HT1080 (cell line): ENCODE results near the gene FOXRED1. TPM values are rescaled to one million over a fixed set of nuclear protein-coding genes. Genes with fewer than 3 reads are reported as not detected.
"Not testable (repeated sequence)": the region's sequence is repeated elsewhere in the genome, so short reads cannot be mapped to it uniquely, and the experiment has no call there.

ENCODE experiments used
- DNase-seq: peaks from one replicate; pipeline ENCODE4 v3.0.0-alpha.2; 2015; ENCODE audit warnings: low read depth
- polyA plus RNA-seq, 2 experiments: library from polyadenylated mRNA; depleted of rRNA; stranded (reverse); fragments of >200 nt; gene quantifications; 2 replicates each; pipeline ENCODE4 v1.2.3, GENCODE V29; 2015
- total RNA-seq: library from RNA; depleted of rRNA; stranded (reverse); fragments of >200 nt; shearing (Covaris generic); gene quantifications from 2 replicates; pipeline ENCODE4 v1.2.3, GENCODE V29; 2014; rRNA removed

FOXRED1 gene
- total RNA-seq: 43.1 and 49.2 TPM in 2 replicates
- polyA plus RNA-seq (2015; cell fraction: cytosol; rRNA removed): 28.6 and 34.1 TPM in 2 replicates
- 52.2 and 60.5 TPM in 2 replicates for polyA plus RNA-seq (2015; cell fraction: nucleus; rRNA removed)

GRCh38 chr11:126268708-126269579, at the start of gene FOXRED1, which contains the start of gene SRPRA:
TSS of gene FOXRED1 (plus strand) at chr11:126269154. CDS start at chr11:126269207, 53 bp downstream.
TSS of gene SRPRA (minus strand) at chr11:126268895. CDS start at chr11:126268804, 91 bp downstream.
- DNase-seq: peak; percentile 99

GRCh38 chr11:126219547-126219946, 49.4 kb upstream of the FOXRED1 start:
- DNase-seq: no peak

GRCh38 chr11:126224647-126225294, 44.2 kb upstream of the FOXRED1 start:
- DNase-seq: no peak

- DNase-seq: no peak
Measured at GRCh38 chr11:126225295-126225665, 43.7 kb upstream of the FOXRED1 start.

GRCh38 chr11:126226334-126227084, 42.4 kb upstream of the FOXRED1 start:
- no peak for DNase-seq

- no peak for DNase-seq
Measured at GRCh38 chr11:126229858-126230540, 39.0 kb upstream of the FOXRED1 start.

GRCh38 chr11:126231725-126232459, 37.1 kb upstream of the FOXRED1 start:
- no peak for DNase-seq

- DNase-seq: no peak
Measured at GRCh38 chr11:126232683-126233082, 36.3 kb upstream of the FOXRED1 start.

GRCh38 chr11:126233391-126233790, 35.6 kb upstream of the FOXRED1 start:
- peak; percentile 41 for DNase-seq

GRCh38 chr11:126246636-126247035, 22.3 kb upstream of the FOXRED1 start:
- DNase-seq: no peak

- DNase-seq: no peak
Measured at GRCh38 chr11:126253265-126253664, 15.7 kb upstream of the FOXRED1 start.

- no peak for DNase-seq
Measured at GRCh38 chr11:126254819-126255218, 14.1 kb upstream of the FOXRED1 start.

- DNase-seq: not testable (repeated sequence)
Measured at GRCh38 chr11:126255507-126255906, 13.4 kb upstream of the FOXRED1 start.

- DNase-seq: no peak
Measured at GRCh38 chr11:126256216-126256615, 12.7 kb upstream of the FOXRED1 start.

- no peak for DNase-seq
Measured at GRCh38 chr11:126257144-126257543, 11.8 kb upstream of the FOXRED1 start.

- DNase-seq: no peak
Measured at GRCh38 chr11:126257764-126258163, 11.2 kb upstream of the FOXRED1 start.

- DNase-seq: no peak
Measured at GRCh38 chr11:126262216-126262615, 6.7 kb upstream of the FOXRED1 start.

GRCh38 chr11:126263489-126263888, 5.5 kb upstream of the FOXRED1 start:
- no peak for DNase-seq

- DNase-seq: no peak
Measured at GRCh38 chr11:126265811-126266210, 3.1 kb upstream of the FOXRED1 start.

GRCh38 chr11:126267650-126268049, 1.3 kb upstream of the FOXRED1 start:
- DNase-seq: no peak
